IgD-negative memory B cell (primary cell): Measurements from ENCODE around the gene PLA2G4B. TPM values are rescaled to one million over a fixed set of nuclear protein-coding genes. Genes with fewer than 3 reads are reported as not detected.
A peak's percentile ranks its signal among the peaks of the same experiment; 100 is the strongest.

Source experiments
- H3K27ac Mint-ChIP-seq, 3 donors: one replicate each; pipeline ENCODE4 v1.8.0; 2020 to 2022; ENCODE audit warnings: mild to moderate bottlenecking in 3 of 3, mixed read lengths in 3 of 3, moderate library complexity in 1 of 3
- H3K27me3 Mint-ChIP-seq: one replicate; pipeline ENCODE4 v1.8.0; 2021; ENCODE audit warnings: mixed read lengths
- H3K36me3 Mint-ChIP-seq: one replicate; pipeline ENCODE4 v1.8.0; 2020; ENCODE audit warnings: mild to moderate bottlenecking, mixed read lengths
- H3K4me1 Mint-ChIP-seq, 3 donors: one replicate each; pipeline ENCODE4 v1.8.0; 2020 to 2022; ENCODE audit warnings: mixed read lengths in 3 of 3, mild to moderate bottlenecking in 1 of 3
- H3K4me3 Mint-ChIP-seq, 4 donors: one replicate each; pipeline ENCODE4 v1.8.0; 2020 to 2022; ENCODE audit warnings: mild to moderate bottlenecking in 4 of 4, mixed read lengths in 4 of 4, moderate library complexity in 3 of 4
- H3K9me3 Mint-ChIP-seq, 3 donors: one replicate each; pipeline ENCODE4 v1.8.0; 2020 to 2021; ENCODE audit warnings: mixed read lengths in 3 of 3, mild to moderate bottlenecking in 1 of 3
- polyA plus RNA-seq: library from polyadenylated mRNA; unstranded; fragments of 300-500 nt; fragmentation: Illumina TruSeq; gene quantifications from one replicate; pipeline ENCODE4 v1.2.3, GENCODE V29; 2021

PLA2G4B gene
- polyA plus RNA-seq, 1 donor from 2014 or later, result 1.3 TPM

DNA sequence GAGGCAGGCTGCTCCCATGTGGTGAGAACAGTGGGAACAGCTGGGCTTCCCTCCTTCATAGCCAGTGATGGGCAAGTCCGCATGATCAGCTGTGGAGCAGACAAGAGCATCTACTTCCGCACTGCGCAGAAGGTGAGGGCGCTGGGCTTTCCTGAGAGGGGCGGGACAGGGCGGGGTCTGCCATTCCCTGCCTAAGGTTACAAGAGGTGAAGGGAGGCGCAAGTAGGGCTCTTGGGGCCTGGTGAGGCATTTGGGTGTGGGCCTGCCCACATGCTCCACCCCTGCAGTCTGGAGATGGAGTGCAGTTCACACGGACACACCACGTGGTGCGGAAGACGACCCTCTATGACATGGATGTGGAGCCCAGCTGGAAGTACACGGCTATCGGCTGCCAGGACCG is 21.3 kb upstream of the PLA2G4B start:
- H3K4me3 Mint-ChIP-seq, result no peak overlapping the region
- no peaks in the 10 kb centered on the region for H3K27me3 Mint-ChIP-seq
- no peak overlapping the region for H3K27ac Mint-ChIP-seq
- H3K9me3 Mint-ChIP-seq, result no peaks in the 10 kb centered on the region
- no peaks in the 10 kb centered on the region for H3K4me1 Mint-ChIP-seq
- H3K36me3 Mint-ChIP-seq, result peaks cover 2% of the 10 kb centered on the region

DNA sequence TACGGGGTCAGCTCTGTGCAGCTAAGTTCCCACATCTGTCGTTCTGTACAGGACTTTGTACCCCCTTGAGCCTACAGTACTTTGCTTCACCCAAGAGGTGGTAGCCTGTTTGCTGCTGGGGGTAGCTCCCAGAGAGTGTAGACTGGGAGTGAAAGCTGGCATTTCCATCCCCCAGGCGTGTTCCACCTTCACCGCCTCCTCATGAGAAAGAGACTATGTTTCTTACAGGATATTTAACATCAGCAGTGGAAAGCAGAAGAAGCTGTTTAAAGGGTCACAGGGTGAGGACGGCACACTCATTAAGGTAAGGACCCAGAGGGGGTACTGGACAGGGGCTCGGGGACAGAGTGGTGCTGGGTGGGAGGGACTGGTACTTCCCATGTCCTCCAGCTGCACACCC is 20.9 kb upstream of the PLA2G4B start:
- H3K27ac Mint-ChIP-seq, result no peak overlapping the region
- H3K27me3 Mint-ChIP-seq, result no peaks in the 10 kb centered on the region
- no peaks in the 10 kb centered on the region for H3K9me3 Mint-ChIP-seq
- no peaks in the 10 kb centered on the region for H3K4me1 Mint-ChIP-seq
- H3K36me3 Mint-ChIP-seq, result peaks cover 2% of the 10 kb centered on the region
- no peak overlapping the region for H3K4me3 Mint-ChIP-seq

DNA sequence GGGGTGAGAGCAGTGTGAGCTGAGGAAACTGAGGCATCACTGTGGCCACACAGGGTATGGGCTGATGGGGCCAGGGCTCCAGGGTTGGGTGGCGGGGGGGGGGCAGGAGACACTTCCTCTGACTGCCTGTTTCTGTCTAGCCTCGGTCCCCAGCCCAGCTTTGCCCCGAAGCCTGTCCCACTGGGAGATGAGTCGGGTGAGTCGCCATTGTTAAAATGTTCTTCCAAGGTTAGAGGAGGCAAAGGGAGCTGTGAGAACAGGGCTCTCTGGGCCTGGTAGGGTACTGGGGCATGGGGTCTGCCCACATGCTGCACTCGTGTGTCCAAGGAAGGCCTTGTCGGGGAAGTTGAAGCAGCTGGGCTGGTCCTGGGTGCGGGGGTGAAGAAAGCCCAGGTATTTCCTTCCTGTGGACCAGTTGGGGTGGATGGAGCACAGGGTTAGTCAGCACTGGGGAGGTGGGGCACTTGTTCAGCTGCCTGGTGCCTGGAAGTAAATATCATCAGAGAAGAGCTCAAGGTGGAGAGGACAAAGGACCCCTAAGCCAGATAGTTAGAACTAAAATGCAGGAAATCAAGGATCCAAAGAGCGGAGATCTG is 19.1 kb upstream of the PLA2G4B start:
- Mint-ChIP-seq H3K9me3 (no peaks in the 10 kb centered on the region), H3K27ac (no peak overlapping the region), H3K36me3 (peaks cover 2% of the 10 kb centered on the region), H3K27me3 (no peaks in the 10 kb centered on the region), H3K4me1 (no peaks in the 10 kb centered on the region), H3K4me3 (no peak overlapping the region)

DNA sequence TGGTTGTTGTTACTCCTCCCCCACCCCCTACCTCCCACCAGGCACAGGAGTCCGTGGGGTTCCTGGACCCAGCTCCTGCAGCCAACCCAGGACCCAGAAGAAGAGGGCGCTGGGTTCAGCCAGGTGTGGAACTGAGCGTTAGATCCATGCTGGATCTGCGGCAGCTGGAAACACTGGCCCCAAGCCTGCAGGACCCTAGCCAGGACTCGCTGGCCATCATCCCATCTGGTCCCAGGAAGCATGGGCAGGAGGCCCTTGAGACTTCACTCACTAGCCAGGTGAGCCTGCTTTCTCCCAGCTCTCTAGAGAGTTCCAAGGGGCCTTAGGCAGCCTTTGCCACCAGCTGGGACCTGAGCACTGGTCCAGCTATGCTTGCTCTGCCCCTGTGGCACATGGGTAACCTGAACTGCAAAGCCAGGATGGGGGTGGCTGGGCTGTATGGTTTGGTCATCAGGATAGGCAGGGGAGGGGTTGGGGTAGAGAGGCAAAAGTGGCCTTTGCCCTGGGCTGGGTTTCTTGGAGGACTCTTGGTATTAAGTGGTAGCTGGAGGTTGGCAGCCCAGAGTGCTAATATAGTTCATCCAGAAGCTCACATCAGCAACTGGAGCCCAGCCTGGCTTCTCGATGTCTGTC is 17.7 kb upstream of the PLA2G4B start:
- H3K4me3 Mint-ChIP-seq, result peak overlapping the region in 1 of 4 donors; percentile 75
- H3K36me3 Mint-ChIP-seq, result peaks cover 2% of the 10 kb centered on the region
- peak overlapping the region in 1 of 3 donors; percentile 8 for H3K27ac Mint-ChIP-seq
- H3K27me3 Mint-ChIP-seq, result no peaks in the 10 kb centered on the region
- H3K9me3 Mint-ChIP-seq, result no peaks in the 10 kb centered on the region
- no peaks in the 10 kb centered on the region for H3K4me1 Mint-ChIP-seq

DNA sequence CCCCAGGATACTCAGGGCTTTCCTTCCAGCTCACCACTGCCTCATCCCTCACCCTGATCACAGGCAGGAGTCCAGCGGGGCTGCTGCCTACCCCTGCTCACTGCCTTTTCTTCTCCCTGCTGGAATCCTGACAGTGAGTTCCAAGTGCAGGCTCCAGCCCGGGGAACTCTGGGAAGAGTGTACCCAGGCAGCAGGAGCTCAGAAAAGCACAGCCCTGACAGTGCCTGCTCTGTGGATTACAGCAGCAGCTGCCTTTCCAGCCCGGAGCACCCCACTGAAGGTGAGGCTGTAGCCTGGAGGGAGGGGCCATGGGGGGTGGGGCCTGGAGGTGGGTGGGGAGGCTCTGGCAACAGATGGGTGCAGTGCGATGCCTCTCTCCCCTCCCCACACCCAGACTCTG is 16.8 kb upstream of the PLA2G4B start:
- H3K36me3 Mint-ChIP-seq, result peaks cover 2% of the 10 kb centered on the region

DNA sequence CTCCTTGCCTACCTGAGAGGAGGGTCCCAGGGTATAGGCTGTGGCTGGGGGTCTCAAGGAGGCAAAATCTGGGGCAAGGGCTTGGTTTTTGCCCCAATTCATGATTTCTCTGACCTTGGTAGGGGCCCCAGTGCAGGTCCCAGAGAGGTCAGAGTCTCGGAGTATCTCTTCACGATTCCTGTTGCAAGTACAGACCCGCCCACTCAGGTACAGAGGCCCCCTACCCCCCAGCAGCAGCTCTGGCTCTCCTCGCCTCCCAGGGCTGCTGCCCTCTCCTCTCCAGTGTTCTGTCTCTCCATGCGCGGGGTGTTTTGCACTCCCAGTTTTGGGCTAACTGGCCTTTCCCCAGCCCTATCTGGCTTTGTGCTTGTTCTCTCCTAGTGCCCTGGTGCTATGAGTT is 16.2 kb upstream of the PLA2G4B start:
- Mint-ChIP-seq H3K9me3 (no peaks in the 10 kb centered on the region), H3K4me1 (peaks cover 0 to 2% (median 1%) of the 10 kb centered on the region in 3 donors), H3K27ac (peak overlapping the region in 1 of 3 donors; percentile 55), H3K4me3 (peak overlapping the region in 1 of 4 donors; percentile 52), H3K27me3 (no peaks in the 10 kb centered on the region), H3K36me3 (peaks cover 2% of the 10 kb centered on the region)

More for the DNA sequence above, 16.8 kb upstream of the PLA2G4B start:
- H3K4me3 Mint-ChIP-seq, result no peak overlapping the region
- no peaks in the 10 kb centered on the region for H3K9me3 Mint-ChIP-seq
- H3K27me3 Mint-ChIP-seq, result no peaks in the 10 kb centered on the region
- peaks cover 0 to 2% (median 1%) of the 10 kb centered on the region in 3 donors for H3K4me1 Mint-ChIP-seq
- peak overlapping the region in 1 of 3 donors; percentile 8 for H3K27ac Mint-ChIP-seq

DNA sequence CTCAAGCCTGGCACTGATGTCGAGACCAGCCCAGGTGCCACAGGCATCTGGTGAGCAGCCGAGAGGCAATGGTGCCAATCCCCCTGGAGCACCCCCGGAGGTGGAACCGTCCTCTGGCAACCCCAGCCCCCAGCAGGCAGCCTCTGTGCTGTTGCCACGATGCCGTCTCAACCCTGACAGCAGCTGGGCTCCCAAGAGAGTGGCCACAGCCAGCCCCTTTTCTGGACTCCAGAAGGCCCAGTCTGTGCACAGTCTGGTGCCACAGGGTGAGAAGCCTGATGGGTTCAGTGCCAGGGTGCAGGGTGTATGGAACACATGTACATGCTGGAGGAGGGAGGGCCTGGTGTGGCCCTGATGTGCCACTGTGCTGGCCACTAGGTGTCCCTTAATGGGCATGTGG is 15.7 kb upstream of the PLA2G4B start:
- peaks cover 2% of the 10 kb centered on the region for H3K36me3 Mint-ChIP-seq
- H3K4me3 Mint-ChIP-seq, result peak overlapping the region in 1 of 4 donors; percentile 32
- H3K27me3 Mint-ChIP-seq, result no peaks in the 10 kb centered on the region
- peaks cover 0 to 5% (median 3%) of the 10 kb centered on the region in 3 donors for H3K4me1 Mint-ChIP-seq
- H3K27ac Mint-ChIP-seq, result peak overlapping the region in 1 of 3 donors; percentile 55
- H3K9me3 Mint-ChIP-seq, result no peaks in the 10 kb centered on the region

DNA sequence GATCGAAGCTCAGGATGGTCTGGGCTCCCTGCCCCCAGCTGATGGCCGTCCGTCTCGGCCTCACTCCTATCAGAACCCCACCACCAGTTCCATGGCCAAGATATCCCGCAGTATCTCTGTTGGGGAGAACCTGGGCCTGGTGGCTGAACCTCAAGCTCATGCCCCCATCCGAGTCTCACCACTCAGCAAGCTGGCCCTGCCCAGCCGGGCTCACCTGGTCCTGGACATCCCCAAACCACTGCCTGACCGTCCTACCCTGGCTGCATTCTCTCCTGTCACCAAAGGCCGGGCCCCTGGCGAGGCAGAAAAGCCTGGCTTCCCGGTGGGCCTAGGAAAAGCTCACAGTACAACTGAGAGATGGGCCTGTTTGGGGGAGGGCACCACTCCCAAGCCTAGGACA is 15.1 kb upstream of the PLA2G4B start:
- H3K4me3 Mint-ChIP-seq, result peak overlapping the region in 1 of 4 donors; percentile 32
- peaks cover 2 to 7% (median 4%) of the 10 kb centered on the region in 3 donors for H3K4me1 Mint-ChIP-seq
- H3K27me3 Mint-ChIP-seq, result no peaks in the 10 kb centered on the region
- H3K36me3 Mint-ChIP-seq, result peaks cover 2% of the 10 kb centered on the region
- no peaks in the 10 kb centered on the region for H3K9me3 Mint-ChIP-seq
- no peak overlapping the region for H3K27ac Mint-ChIP-seq

DNA sequence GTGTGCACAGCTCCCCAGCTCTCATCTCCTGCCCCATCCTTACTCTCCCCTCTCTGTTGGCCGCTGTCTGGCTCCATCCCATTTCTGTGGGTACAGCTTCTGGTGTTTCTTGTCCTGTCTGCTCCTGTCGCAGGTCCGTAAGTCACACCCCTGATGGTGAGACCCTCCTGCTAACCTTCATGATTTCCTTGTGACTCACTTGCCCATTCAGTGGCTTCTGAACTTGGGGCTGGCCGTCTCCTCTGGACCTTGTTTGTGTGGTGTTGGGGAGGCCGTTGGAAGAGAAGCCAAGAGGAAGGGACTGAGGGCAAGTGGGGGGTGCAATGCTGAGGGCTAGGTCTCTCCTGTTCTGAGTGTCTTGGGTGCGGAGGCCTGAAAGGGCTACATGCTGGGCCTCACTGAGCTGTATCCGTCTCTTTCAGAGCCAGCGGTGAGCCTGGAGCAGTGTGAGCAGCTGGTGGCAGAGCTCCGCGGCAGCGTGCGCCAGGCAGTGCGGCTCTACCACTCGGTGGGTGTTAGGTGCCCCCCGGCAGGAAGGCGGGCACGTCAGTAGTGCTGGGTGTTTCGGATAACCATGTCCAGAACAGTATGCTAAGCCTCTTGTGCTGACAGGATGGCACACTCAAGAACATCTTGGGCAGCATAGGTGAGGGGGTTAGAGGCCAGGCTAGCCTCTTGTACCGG is 14.4 kb upstream of the PLA2G4B start:
- Mint-ChIP-seq H3K27me3 (peaks cover 5% of the 10 kb centered on the region), H3K36me3 (no peaks in the 10 kb centered on the region), H3K9me3 (no peaks in the 10 kb centered on the region), H3K27ac (no peak overlapping the region), H3K4me1 (peaks cover 7 to 12% (median 9%) of the 10 kb centered on the region in 3 donors), H3K4me3 (peak overlapping the region in 2 of 4 donors; percentile 18 to 68)

DNA sequence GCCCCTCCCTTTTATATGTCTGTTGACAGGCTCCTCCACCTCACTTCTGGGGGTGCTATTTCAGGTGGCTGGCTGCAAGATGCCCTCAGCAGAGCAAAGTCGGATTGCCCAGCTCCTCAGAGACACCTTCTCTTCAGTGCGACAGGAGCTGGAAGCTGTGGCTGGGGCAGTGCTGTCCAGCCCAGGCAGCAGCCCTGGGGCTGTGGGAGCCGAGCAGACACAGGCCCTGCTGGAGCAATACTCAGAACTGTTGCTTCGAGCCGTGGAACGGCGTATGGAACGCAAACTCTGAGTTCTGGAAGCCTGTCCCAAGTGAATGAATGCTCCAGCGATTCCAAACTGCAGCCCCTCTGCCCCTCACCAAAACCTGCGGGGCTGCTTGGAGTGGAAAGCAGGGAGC is 13.5 kb upstream of the PLA2G4B start:
- Mint-ChIP-seq H3K27me3 (peaks cover 5% of the 10 kb centered on the region), H3K27ac (no peak overlapping the region), H3K9me3 (no peaks in the 10 kb centered on the region), H3K4me3 (peak overlapping the region in 1 of 4 donors; percentile 68), H3K4me1 (peaks cover 7 to 12% (median 9%) of the 10 kb centered on the region in 3 donors), H3K36me3 (no peaks in the 10 kb centered on the region)

DNA sequence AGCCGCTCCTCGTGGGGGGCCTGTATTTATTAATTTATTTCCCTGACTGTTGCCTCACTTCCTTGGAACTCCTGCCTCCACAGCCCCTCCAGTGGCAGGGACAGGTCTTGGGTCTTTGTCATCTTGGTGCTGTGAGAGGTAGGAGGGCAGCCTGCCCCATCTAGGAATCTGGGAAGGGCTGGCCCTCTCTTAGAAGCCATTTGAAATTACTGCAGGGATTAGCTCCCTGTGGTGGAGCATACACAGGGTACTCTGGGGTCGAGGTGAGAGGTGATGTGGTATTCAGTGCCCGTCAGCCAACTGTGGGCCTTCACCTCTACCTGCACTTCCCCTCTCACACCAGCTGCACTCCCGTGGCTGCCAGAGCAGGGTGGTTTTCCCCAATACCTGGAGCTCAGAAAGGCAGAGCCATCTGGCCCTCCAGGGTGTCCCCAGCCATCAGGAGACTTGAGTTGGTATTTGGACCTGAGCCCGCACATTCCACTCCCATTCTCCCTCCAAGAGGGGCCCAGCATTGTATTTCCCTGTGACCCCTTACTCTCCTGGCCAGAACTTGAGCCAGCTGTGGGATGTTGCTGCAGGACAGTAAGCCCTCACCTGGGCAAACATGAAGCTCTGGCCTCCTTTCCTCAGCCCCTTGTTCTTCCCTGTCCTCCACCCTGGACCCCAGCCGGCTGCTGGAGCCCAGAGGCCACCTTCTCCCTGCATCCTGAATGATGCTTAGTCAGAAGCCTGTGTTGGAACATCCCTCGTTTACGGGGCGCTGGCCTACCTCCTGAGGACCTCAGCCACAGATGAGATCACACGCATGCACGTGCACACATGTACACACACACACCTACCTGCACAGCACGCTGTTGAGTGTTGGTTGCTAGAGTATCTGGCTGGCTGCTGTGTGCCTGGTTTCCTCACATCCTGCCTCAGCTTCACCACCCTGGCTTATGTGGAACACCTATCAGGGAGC is 12.8 kb upstream of the PLA2G4B start:
- no peaks in the 10 kb centered on the region for H3K36me3 Mint-ChIP-seq
- no peaks in the 10 kb centered on the region for H3K9me3 Mint-ChIP-seq
- H3K4me1 Mint-ChIP-seq, result peaks cover 7 to 12% (median 9%) of the 10 kb centered on the region in 3 donors
- H3K27me3 Mint-ChIP-seq, result peaks cover 5% of the 10 kb centered on the region
- H3K27ac Mint-ChIP-seq, result peak overlapping the region in 1 of 3 donors; percentile 9
- peak overlapping the region; percentile 54 to 90 (median 80) for H3K4me3 Mint-ChIP-seq

DNA sequence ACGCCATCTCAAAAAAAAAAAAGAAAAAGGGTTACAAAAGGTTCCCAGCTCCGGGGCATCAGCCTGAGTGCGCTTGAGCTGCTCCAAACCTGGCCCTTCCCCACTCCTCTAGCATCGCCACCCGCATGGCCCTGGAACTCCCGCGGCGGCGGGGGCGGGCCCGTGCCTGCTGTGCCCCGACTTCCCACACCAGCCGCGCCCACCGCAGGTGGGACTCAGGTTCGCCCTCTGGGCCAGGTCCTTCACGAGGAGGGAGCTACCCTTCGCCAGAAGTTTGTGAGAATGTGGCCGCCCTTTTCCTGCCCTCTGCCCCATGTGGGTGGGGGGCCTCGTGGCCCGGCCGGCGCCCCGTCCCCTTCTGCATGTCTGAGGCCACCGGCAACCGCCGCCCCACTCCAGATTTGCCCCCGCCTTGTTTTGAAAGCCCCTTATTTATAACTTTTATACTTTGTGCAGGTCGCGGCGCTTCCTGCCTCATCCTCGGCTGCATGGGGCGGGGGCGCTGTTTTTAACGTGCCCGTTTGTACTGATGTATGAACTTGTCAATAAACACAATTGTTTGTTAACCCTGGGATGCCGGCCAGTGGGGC is 11.3 kb upstream of the PLA2G4B start:
- Mint-ChIP-seq H3K27ac (peak overlapping the region; percentile 13 to 76 (median 66)), H3K27me3 (peaks cover 5% of the 10 kb centered on the region), H3K4me3 (peak overlapping the region; percentile 85 to 100 (median 96)), H3K4me1 (peaks cover 7 to 14% (median 9%) of the 10 kb centered on the region in 3 donors), H3K36me3 (no peaks in the 10 kb centered on the region), H3K9me3 (no peaks in the 10 kb centered on the region)

DNA sequence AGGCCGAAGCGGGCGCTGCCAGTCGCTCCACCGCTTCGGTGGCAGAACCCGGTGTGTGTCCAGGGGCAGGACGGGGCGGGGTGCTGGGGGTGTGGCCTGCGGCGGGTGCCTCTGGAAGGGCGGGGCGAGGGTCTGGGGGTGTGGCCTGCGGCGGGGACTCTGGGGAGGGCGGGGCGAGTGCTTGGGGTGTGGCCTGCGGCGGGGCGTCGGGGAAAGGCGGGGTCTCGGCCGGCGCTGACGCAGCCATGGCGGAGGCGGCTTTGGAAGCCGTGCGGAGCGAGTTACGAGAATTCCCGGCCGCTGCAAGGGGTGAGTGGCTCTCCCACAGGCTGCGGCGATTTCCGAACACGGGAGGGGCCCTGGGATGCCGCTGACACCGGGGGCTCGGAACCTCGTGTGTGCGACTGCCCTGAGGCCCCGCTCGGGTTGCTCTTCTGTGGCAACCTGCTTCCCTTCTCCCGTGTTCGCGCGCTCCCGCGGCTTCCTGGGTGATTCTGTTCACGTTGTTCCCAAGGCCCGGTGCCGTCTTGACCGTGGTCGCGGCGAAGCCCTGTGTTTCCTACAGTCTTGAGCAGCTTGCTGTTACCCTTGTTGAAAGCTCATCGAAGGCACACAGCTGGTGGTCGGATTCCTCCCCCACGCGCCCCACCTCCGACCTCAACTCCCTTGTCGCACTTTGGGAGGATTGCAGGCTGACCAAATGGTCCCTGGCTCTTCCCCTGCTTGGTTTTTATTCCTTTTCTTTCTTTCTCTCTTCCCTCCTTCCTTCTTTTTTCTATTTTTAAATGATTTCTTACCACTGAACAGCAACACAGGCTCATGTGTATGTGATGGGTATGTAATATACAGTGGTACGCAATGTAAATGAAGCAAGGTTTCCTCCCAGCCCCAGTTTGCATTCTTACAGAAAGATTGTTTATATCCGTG is 10.5 kb upstream of the PLA2G4B start, which contains the start of gene JMJD7:
JMJD7 (plus strand) TSS at position 213 of the 927 bp plus-strand sequence; CDS start at position 246, 33 bp downstream.
- H3K4me3 Mint-ChIP-seq, result peak within 1 kb of the TSS; percentile 85 to 100 (median 96)
- H3K27ac Mint-ChIP-seq, result peak within 1 kb of the TSS; percentile 13 to 76 (median 66)
- H3K27me3 Mint-ChIP-seq, result peaks cover 5% of the 10 kb centered on the region
- H3K4me1 Mint-ChIP-seq, result peaks cover 14 to 21% (median 17%) of the 10 kb centered on the region in 3 donors
- H3K9me3 Mint-ChIP-seq, result no peaks in the 10 kb centered on the region
- H3K36me3 Mint-ChIP-seq, result no peaks in the 10 kb centered on the region
